ENCODE results near the gene ZNF503.
"Not testable (repeated sequence)": the region's sequence is repeated elsewhere in the genome, so short reads cannot be mapped to it uniquely, and the experiment has no call there.

ZNF503 gene

GRCh38 chr10:75392271-75392670, 9.3 kb downstream of the ZNF503 start:
- Histone ChIP-seq H3K27ac (ENCODE audit: low read length) (no peak overlapping the region), H3K36me3 (ENCODE audit: control insufficient read depth in 2 of 2, insufficient read depth in 2 of 2, low read length in 2 of 2) (no peaks in the 10 kb centered on the region), H3K4me1 (ENCODE audit: control insufficient read depth, insufficient read depth, low read length) (peaks cover 17% of the 10 kb centered on the region), H3K27me3 (ENCODE audit: control insufficient read depth in 1 of 2, insufficient read depth in 2 of 2, low read length in 2 of 2) (no peaks in the 10 kb centered on the region), H3K9me3 (ENCODE audit: control insufficient read depth in 2 of 2, low read length in 2 of 2) (no peaks in the 10 kb centered on the region), H3K4me3 (ENCODE audit: low read length in 2 of 2) (no peak overlapping the region), H3K9ac (ENCODE audit: low read length in 2 of 2) (no peak overlapping the region)

DNA sequence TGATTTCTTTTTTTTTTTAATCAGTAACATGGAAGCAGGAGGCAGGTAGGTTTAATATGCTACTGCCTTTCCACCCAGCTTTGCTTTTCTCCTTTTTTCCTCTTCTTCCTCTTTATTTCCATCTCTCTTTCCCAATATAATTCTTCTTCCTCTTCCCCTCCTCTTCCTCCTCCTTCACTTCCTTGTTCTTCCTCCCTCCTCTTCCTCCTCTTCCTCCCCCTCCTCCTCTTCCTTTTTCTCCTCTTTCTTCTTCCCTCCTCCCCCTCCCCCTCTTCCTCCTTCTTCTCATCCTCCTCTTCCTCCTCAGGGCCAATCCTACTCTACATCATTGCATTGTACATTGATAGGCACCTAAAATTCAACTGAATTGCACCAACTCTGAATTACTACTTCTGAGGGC, 11.4 kb downstream of the ZNF503 start:
- Histone ChIP-seq H3K9ac (ENCODE audit: low read length in 2 of 2) (no peak overlapping the region), H3K9me3 (ENCODE audit: control insufficient read depth in 2 of 2, low read length in 2 of 2) (peaks cover 8 to 11% of the 10 kb centered on the region in 2 donors), H3K4me3 (ENCODE audit: low read length in 2 of 2) (no peak overlapping the region), H3K27me3 (ENCODE audit: control insufficient read depth in 1 of 2, insufficient read depth in 2 of 2, low read length in 2 of 2) (no peaks in the 10 kb centered on the region), H3K27ac (ENCODE audit: low read length) (no peak overlapping the region), H3K36me3 (ENCODE audit: control insufficient read depth in 2 of 2, insufficient read depth in 2 of 2, low read length in 2 of 2) (no peaks in the 10 kb centered on the region), H3K4me1 (ENCODE audit: control insufficient read depth, insufficient read depth, low read length) (peaks cover 9% of the 10 kb centered on the region)

GRCh38 chr10:75388082-75388481, 13.5 kb downstream of the ZNF503 start:
- no peaks in the 10 kb centered on the region for H3K27me3 ChIP-seq (ENCODE audit: control insufficient read depth in 1 of 2, insufficient read depth in 2 of 2, low read length in 2 of 2)
- peaks cover 8 to 16% of the 10 kb centered on the region in 2 donors for H3K9me3 ChIP-seq (ENCODE audit: control insufficient read depth in 2 of 2, low read length in 2 of 2)
- H3K9ac ChIP-seq (ENCODE audit: low read length in 2 of 2) = no peak overlapping the region
- H3K36me3 ChIP-seq (ENCODE audit: control insufficient read depth in 2 of 2, insufficient read depth in 2 of 2, low read length in 2 of 2) = no peaks in the 10 kb centered on the region
- no peak overlapping the region for H3K27ac ChIP-seq (ENCODE audit: low read length)
- H3K4me1 ChIP-seq (ENCODE audit: control insufficient read depth, insufficient read depth, low read length) = no peaks in the 10 kb centered on the region
- no peak overlapping the region for H3K4me3 ChIP-seq (ENCODE audit: low read length in 2 of 2)

DNA sequence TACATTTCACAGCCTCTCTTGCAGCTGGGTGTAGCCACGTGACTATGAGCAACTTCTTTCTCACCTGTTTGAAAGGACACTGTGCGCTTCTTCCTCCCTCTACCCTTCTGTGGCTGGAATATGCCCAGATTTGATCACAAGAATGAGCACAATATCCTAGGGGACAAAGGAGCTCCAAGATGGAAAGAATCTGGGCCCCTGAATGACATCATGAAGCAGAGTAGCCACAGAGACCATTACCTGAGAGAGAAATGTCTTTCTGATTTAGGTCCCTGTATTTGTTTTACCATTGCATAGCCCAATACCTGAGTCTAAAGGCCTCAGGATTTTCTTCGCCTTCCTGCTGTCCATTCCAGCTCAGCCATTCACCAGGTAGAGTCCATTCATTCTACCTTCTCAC, 15.4 kb downstream of the ZNF503 start:
- Histone ChIP-seq H3K27me3 (ENCODE audit: control insufficient read depth in 1 of 2, insufficient read depth in 2 of 2, low read length in 2 of 2) (no peaks in the 10 kb centered on the region), H3K4me3 (ENCODE audit: low read length in 2 of 2) (no peak overlapping the region), H3K9ac (ENCODE audit: low read length in 2 of 2) (no peak overlapping the region), H3K36me3 (ENCODE audit: control insufficient read depth in 2 of 2, insufficient read depth in 2 of 2, low read length in 2 of 2) (no peaks in the 10 kb centered on the region), H3K4me1 (ENCODE audit: control insufficient read depth, insufficient read depth, low read length) (no peaks in the 10 kb centered on the region), H3K27ac (ENCODE audit: low read length) (no peak overlapping the region), H3K9me3 (ENCODE audit: control insufficient read depth in 2 of 2, low read length in 2 of 2) (peaks cover 8 to 16% of the 10 kb centered on the region in 2 donors)

DNA sequence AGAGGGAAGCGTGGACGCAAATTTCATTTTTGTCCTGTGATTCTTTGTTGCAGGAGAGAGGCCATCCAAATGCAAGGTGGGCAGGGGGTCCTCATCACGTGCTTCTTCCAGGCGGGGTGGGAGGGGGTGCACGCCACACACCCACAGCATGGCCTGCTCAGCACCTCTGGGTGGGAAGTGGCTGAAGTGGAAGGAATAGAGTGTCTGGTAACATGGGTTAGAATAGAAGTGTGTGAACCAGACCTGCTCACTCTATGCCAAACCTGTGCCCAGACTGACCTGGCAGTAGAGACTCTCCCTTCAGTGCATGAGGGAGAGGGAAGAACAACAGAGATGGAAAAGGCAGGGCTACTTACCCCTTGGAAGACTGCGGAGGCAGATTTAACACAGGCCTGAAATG, 21.7 kb downstream of the ZNF503 start:
- no peaks in the 10 kb centered on the region for H3K4me1 ChIP-seq (ENCODE audit: control insufficient read depth, insufficient read depth, low read length)
- no peak overlapping the region for H3K9ac ChIP-seq (ENCODE audit: low read length in 2 of 2)
- no peaks in the 10 kb centered on the region for H3K36me3 ChIP-seq (ENCODE audit: control insufficient read depth in 2 of 2, insufficient read depth in 2 of 2, low read length in 2 of 2)
- H3K27ac ChIP-seq (ENCODE audit: low read length) = no peak overlapping the region
- no peaks in the 10 kb centered on the region for H3K27me3 ChIP-seq (ENCODE audit: control insufficient read depth in 1 of 2, insufficient read depth in 2 of 2, low read length in 2 of 2)
- peaks cover 0 to 1% of the 10 kb centered on the region in 2 donors for H3K9me3 ChIP-seq (ENCODE audit: control insufficient read depth in 2 of 2, low read length in 2 of 2)
- no peak overlapping the region for H3K4me3 ChIP-seq (ENCODE audit: low read length in 2 of 2)

DNA sequence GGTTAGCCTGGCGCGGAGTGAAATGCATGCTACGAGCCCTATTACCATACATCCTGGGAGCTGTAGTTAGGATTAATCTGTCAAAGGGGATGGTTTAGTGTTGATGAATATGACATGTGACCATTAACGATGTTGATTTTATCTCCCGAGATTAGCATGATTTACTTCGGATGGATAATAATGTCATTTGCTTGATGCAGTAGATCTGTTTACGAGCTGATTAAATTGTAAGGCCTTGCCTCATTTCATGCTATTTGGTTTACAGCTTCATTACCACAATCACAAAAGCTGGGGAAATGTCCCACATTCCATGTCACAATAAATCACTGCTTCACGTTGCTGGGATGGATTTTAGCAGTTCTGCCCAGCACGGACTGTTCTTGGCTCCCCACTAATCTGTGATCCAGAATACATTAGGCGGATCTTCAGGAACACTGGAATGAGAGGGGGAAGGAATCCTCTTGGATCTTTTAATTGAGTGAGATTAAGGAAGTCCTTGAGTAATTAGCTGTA, 22.3 kb downstream of the ZNF503 start:
- no peaks in the 10 kb centered on the region for H3K27me3 ChIP-seq (ENCODE audit: control insufficient read depth in 1 of 2, insufficient read depth in 2 of 2, low read length in 2 of 2)
- no peaks in the 10 kb centered on the region for H3K9me3 ChIP-seq (ENCODE audit: control insufficient read depth in 2 of 2, low read length in 2 of 2)
- H3K4me3 ChIP-seq (ENCODE audit: low read length in 2 of 2) = no peak overlapping the region
- H3K9ac ChIP-seq (ENCODE audit: low read length in 2 of 2) = no peak overlapping the region
- H3K27ac ChIP-seq (ENCODE audit: low read length) = no peak overlapping the region
- H3K36me3 ChIP-seq (ENCODE audit: control insufficient read depth in 2 of 2, insufficient read depth in 2 of 2, low read length in 2 of 2) = no peaks in the 10 kb centered on the region
- H3K4me1 ChIP-seq (ENCODE audit: control insufficient read depth, insufficient read depth, low read length) = no peaks in the 10 kb centered on the region

GRCh38 chr10:75378379-75378778, 23.2 kb downstream of the ZNF503 start:
- no peak overlapping the region for H3K4me3 ChIP-seq (ENCODE audit: low read length in 2 of 2)
- no peaks in the 10 kb centered on the region for H3K4me1 ChIP-seq (ENCODE audit: control insufficient read depth, insufficient read depth, low read length)
- no peaks in the 10 kb centered on the region for H3K27me3 ChIP-seq (ENCODE audit: control insufficient read depth in 1 of 2, insufficient read depth in 2 of 2, low read length in 2 of 2)
- H3K9ac ChIP-seq (ENCODE audit: low read length in 2 of 2) = no peak overlapping the region
- no peaks in the 10 kb centered on the region for H3K36me3 ChIP-seq (ENCODE audit: control insufficient read depth in 2 of 2, insufficient read depth in 2 of 2, low read length in 2 of 2)
- H3K9me3 ChIP-seq (ENCODE audit: control insufficient read depth in 2 of 2, low read length in 2 of 2) = no peaks in the 10 kb centered on the region
- H3K27ac ChIP-seq (ENCODE audit: low read length) = no peak overlapping the region

DNA sequence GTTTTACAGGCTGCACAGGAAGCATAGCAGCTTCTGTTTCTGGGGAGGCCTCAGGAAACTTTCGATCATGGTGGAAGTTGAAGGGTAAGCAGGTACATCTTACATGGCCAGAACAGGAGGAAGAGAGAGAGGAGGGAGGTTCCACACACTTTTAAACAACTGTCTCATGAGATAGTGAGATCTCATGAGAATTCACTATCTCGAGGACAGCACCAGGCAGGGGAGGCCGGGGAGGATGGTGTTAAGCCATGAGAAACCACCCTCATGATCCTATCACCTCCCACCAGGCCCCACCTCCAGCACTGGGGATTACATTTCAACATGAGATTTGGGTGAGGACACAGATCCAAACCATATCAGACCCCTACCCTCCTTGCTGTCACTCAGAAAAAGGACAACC, 23.7 kb downstream of the ZNF503 start:
- Histone ChIP-seq H3K27ac (ENCODE audit: low read length) (no peak overlapping the region), H3K4me1 (ENCODE audit: control insufficient read depth, insufficient read depth, low read length) (no peaks in the 10 kb centered on the region), H3K4me3 (ENCODE audit: low read length in 2 of 2) (no peak overlapping the region), H3K27me3 (ENCODE audit: control insufficient read depth in 1 of 2, insufficient read depth in 2 of 2, low read length in 2 of 2) (no peaks in the 10 kb centered on the region), H3K9me3 (ENCODE audit: control insufficient read depth in 2 of 2, low read length in 2 of 2) (no peaks in the 10 kb centered on the region), H3K9ac (ENCODE audit: low read length in 2 of 2) (no peak overlapping the region), H3K36me3 (ENCODE audit: control insufficient read depth in 2 of 2, insufficient read depth in 2 of 2, low read length in 2 of 2) (no peaks in the 10 kb centered on the region)

DNA sequence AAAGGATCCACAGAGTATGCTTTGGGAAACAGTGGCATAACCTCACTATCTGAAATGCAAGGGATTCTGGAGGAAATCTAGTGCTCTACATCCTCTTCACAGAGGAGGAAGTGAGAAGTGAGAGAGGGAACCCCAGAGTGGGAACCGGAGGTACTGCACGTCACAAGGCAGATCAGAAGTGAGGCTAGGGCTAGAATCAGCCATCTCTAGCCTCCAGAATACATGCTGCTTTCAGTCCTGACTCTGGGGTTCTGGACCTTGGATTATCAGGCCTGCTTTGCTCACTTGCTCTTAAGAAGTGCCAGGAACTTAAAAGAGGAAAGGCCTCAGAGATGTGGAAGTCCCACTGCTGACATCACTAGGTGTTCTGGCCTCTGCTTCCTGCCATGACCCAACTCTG, 25.7 kb downstream of the ZNF503 start:
- Histone ChIP-seq H3K27me3 (ENCODE audit: control insufficient read depth in 1 of 2, insufficient read depth in 2 of 2, low read length in 2 of 2) (no peaks in the 10 kb centered on the region), H3K9me3 (ENCODE audit: control insufficient read depth in 2 of 2, low read length in 2 of 2) (no peaks in the 10 kb centered on the region), H3K36me3 (ENCODE audit: control insufficient read depth in 2 of 2, insufficient read depth in 2 of 2, low read length in 2 of 2) (no peaks in the 10 kb centered on the region), H3K9ac (ENCODE audit: low read length in 2 of 2) (no peak overlapping the region), H3K4me1 (ENCODE audit: control insufficient read depth, insufficient read depth, low read length) (no peaks in the 10 kb centered on the region), H3K4me3 (ENCODE audit: low read length in 2 of 2) (no peak overlapping the region), H3K27ac (ENCODE audit: low read length) (no peak overlapping the region)

DNA sequence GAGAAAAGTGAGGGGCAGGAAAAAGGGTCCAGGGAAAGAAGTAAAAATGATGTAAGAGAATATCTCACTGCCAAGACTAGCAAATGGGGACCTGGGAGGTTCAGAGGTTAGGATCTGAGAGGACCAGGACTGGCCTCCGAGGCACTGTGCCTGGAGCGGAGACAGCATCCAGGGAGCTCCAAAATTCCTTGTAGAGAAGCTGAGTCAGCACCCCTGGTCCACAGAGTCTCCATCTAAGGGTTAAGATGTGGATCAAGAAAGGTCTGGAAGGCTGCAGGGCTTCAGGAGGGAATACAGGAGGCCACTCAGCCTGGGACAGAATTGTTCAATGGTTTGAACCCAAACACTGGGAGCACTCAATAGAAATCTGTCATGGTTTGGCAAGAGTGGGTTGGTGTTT, 30.6 kb downstream of the ZNF503 start:
- Histone ChIP-seq H3K36me3 (ENCODE audit: control insufficient read depth in 2 of 2, insufficient read depth in 2 of 2, low read length in 2 of 2) (no peaks in the 10 kb centered on the region), H3K27ac (ENCODE audit: low read length) (no peak overlapping the region), H3K9me3 (ENCODE audit: control insufficient read depth in 2 of 2, low read length in 2 of 2) (no peaks in the 10 kb centered on the region), H3K4me1 (ENCODE audit: control insufficient read depth, insufficient read depth, low read length) (no peaks in the 10 kb centered on the region), H3K27me3 (ENCODE audit: control insufficient read depth in 1 of 2, insufficient read depth in 2 of 2, low read length in 2 of 2) (no peaks in the 10 kb centered on the region), H3K9ac (ENCODE audit: low read length in 2 of 2) (no peak overlapping the region), H3K4me3 (ENCODE audit: low read length in 2 of 2) (no peak overlapping the region)

DNA sequence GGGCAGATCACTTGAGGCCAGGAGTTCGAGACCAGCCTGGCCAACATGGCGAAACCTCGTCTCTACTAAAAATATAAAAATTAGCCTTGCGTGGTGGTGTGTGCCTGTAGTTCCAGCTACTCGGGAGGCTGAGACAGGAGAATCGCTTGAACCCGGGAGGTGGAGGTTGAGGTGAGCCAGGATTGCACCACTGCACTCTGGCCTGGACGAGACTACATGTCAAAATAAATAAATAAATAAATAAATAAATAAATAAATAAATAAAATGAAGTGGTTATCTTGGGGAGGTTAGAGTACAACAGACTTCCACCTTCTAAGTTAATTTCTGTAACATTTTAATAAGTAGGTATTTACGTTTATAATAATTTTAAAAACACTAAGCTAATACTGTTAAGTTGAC, 31.7 kb downstream of the ZNF503 start:
- H3K27ac ChIP-seq (ENCODE audit: low read length); H3K4me3 ChIP-seq (ENCODE audit: low read length in 2 of 2); H3K9me3 ChIP-seq (ENCODE audit: control insufficient read depth in 2 of 2, low read length in 2 of 2); H3K36me3 ChIP-seq (ENCODE audit: control insufficient read depth in 2 of 2, insufficient read depth in 2 of 2, low read length in 2 of 2); H3K27me3 ChIP-seq (ENCODE audit: control insufficient read depth in 1 of 2, insufficient read depth in 2 of 2, low read length in 2 of 2); H3K4me1 ChIP-seq (ENCODE audit: control insufficient read depth, insufficient read depth, low read length); H3K9ac ChIP-seq (ENCODE audit: low read length in 2 of 2): not testable (repeated sequence)

Data from stomach smooth muscle (tissue), 2 donors.